PC-3 (cell line): ENCODE data around the gene ABHD1.
A peak's percentile ranks its signal among the peaks of the same experiment; 100 is the strongest.

Experiments
- CTCF ChIP-seq: fragments of 300-600 bp; sonication (generic); conservative IDR thresholded peaks from 2 replicates; pipeline ENCODE4 v1.5.1; 2017; ENCODE audit warnings: antibody characterized with exemption, low read depth, mild to moderate bottlenecking, low read length
- EZH2 ChIP-seq: fragments of 300-600 bp; sonication (generic); IDR thresholded peaks from one replicate; pipeline ENCODE4 v1.6.1; 2017; ENCODE audit warnings: antibody characterized with exemption, mild to moderate bottlenecking, low read length; ENCODE audit not compliant: unreplicated experiment
- EZH2phosphoT487 ChIP-seq: fragments of 300-600 bp; sonication (generic); IDR thresholded peaks from 2 replicates; pipeline ENCODE4 v1.6.1; 2018; ENCODE audit warnings: mild to moderate bottlenecking, antibody characterized with exemption, low read length, borderline replicate concordance

- TF ChIP-seq CTCF: peak; percentile 66
- no peak for TF ChIP-seq EZH2phosphoT487
- no peak for TF ChIP-seq EZH2
These were observed 37.4 kb upstream of the ABHD1 start for GRCh38 chr2:27086090-27086723.
